Fibroblast of mammary gland (primary cell): ENCODE results near the gene STARD13.

ENCODE experiments used
- DNase-seq: peaks from one replicate; pipeline ENCODE4 v3.0.0-alpha.2; 2010; ENCODE audit warnings: low read depth
- H3K4me3 ChIP-seq: 2 replicates; pipeline ENCODE4 v1.5.1; 2011; ENCODE audit warnings: low read depth, mild to moderate bottlenecking, low read length, moderate library complexity; ENCODE audit not compliant: control insufficient read depth
- TF ChIP-seq, protein P1 (sequence below): conservative IDR thresholded peaks from 2 replicates; pipeline ENCODE4 v1.5.1; 2011; ENCODE audit warnings: low read depth, low read length, inconsistent platforms; ENCODE audit not compliant: control insufficient read depth, insufficient read depth

Gene STARD13

GRCh38 chr13:33292712-33293111, 7.2 kb upstream of the STARD13 start:
- TF ChIP-seq, protein P1, sequence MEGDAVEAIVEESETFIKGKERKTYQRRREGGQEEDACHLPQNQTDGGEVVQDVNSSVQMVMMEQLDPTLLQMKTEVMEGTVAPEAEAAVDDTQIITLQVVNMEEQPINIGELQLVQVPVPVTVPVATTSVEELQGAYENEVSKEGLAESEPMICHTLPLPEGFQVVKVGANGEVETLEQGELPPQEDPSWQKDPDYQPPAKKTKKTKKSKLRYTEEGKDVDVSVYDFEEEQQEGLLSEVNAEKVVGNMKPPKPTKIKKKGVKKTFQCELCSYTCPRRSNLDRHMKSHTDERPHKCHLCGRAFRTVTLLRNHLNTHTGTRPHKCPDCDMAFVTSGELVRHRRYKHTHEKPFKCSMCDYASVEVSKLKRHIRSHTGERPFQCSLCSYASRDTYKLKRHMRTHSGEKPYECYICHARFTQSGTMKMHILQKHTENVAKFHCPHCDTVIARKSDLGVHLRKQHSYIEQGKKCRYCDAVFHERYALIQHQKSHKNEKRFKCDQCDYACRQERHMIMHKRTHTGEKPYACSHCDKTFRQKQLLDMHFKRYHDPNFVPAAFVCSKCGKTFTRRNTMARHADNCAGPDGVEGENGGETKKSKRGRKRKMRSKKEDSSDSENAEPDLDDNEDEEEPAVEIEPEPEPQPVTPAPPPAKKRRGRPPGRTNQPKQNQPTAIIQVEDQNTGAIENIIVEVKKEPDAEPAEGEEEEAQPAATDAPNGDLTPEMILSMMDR = no peak
- no peak overlapping the region for H3K4me3 ChIP-seq
- DNase-seq = no peak

DNA sequence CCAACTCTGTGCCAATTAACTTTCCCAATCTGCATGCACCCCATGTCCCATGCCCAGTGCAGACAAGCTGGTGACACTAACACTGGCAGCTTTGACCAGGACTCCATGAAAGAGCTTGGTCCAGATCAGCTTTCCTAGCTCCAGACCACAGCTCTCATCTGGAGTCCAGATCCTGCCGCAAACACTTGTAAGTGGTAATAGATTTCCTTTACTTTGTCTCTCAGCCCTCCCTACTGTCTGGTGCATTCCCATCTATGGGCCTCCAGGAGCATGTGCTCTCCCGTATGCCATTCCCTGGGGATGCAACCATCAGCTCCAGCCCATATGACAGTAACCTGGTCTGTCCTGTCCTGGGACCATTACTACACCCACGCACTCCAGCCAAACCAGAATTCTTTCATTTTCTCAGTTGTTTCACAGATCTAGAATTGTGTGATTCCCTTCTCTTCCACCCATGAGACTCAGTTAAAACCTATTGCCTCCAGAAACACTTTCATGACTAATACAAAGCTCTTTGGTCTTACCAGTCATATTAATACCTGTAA, 4.9 kb upstream of the STARD13 start:
- TF ChIP-seq, protein P1 = no peak
- no peak overlapping the region for H3K4me3 ChIP-seq
- DNase-seq = no peak

- no peak for DNase-seq
- H3K4me3 ChIP-seq = no peak overlapping the region
- TF ChIP-seq, protein P1 = no peak
Observed at GRCh38 chr13:33289966-33290365, 4.4 kb upstream of the STARD13 start.

DNA sequence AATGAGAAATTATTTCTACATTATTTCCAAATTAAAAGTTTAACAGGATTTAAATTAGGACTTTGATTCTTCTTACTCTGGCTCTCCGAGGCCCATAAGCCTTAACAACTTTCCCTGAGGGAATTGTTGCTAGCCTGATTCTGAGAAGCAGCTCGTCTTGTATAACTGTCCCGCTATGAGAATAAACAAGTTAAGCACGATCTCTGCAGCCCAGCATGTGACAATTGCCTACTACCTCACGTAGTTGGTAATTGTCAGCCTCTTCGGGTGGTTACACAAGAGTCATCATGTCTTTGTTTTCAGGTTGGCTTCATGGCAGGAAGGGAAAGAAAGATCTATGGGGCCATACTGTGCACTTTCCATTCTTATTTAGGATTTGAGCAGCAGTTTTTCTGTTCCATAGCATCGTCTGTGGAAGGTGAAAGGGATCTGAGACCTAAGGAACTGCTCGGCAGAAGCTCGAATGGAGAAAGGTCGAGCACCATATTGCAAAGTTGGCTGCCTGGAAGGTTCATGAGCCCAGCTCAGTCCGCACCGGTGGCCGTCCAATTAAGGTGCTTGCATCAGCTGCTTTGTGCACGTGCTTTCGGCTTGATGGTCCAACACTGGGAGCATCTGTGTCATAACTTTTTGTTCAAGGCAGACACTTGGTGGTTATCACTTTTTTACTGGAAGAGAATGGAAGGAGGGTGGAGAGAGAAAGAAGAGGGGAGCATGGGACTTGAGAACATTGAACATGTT, 1.8 kb upstream of the STARD13 start:
- TF ChIP-seq, protein P1 = no peak
- no peak overlapping the region for H3K4me3 ChIP-seq
- no peak for DNase-seq

- TF ChIP-seq, protein P1 = no peak
- peak overlapping the region; percentile 92 for H3K4me3 ChIP-seq
- DNase-seq = peak; percentile 42
Observed at GRCh38 chr13:33286128-33286527, 573 bp upstream of the STARD13 start.

DNA sequence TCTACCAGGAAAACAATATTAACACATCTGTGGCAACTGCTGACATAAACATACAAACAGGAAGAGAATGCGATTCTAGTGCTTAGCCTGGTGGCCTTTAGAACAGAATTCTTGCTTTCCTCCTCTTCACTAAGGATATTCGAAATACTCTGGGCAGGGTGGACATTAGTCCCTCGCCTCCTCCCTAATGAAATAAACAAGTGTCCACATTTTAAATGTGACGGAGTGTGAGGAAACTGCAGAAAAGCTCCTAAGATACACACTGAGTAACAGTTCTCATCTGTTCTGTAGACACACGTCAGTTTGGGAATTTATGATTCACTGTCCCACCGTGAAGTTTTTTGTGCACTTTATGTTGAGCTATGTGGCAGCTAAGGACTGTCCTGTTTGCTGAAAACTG, 639 bp downstream of the STARD13 start:
- peak overlapping the region; percentile 92 for H3K4me3 ChIP-seq
- TF ChIP-seq, protein P1 = no peak
- DNase-seq = peak; percentile 53
